Measurements from ENCODE around the gene ADGRA1.

DNA sequence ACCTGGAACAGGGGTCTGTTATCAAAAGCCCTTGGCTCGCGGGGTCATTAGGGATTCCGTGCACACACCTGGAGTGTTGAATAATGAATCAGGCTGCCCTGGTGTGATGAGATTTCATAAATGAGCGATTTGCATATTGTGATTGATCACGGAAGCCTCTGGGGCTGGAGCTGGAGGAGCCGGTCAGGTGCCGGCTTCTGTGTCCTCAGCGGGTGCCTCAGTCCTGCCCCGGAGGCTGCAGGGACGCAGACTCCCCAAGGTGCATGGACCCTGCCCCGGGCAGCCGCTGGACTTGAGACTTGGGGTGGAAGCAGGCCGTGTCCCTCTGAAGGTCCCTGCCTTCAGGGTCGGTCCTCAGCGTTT is 47.9 kb upstream of the ADGRA1 start:
- TF ChIP-seq EZH2 (IDR thresholded peaks at IDR 0.05; ENCODE audit: insufficient read depth, poor library complexity, severe bottlenecking) = no peak
- TF ChIP-seq EZH2phosphoT487 (IDR thresholded peaks at IDR 0.05; ENCODE audit: insufficient read depth, low read depth) = no peak
